HG03097 (cell line): ENCODE data around the gene SH3GL3.

Source experiments
- ATAC-seq: cut with Tn5 transposase; IDR thresholded peaks from one replicate; pipeline ENCODE4 v1.9.1; 2021; ENCODE audit not compliant: unreplicated experiment, low FRiP score

The SH3GL3 gene

DNA sequence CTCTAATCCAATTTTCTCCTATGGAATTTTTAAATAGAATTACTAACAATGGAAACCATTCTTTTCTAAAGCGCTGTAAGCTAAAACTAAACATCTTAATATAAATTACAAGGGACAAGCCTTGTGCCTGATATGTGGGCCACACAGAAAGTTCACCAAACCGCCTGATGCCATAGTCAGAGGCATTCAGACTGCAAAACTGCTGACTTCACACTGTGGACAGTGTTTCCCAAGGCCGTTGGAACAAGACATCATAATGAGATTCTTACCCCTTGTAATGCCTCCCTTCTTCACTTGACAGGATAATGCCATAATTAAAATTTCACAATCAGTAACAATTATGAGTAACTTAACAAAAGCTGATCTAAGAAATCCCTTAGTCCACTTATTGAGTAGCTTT lies 14.9 kb downstream of the SH3GL3 start:
- no peak for ATAC-seq

DNA sequence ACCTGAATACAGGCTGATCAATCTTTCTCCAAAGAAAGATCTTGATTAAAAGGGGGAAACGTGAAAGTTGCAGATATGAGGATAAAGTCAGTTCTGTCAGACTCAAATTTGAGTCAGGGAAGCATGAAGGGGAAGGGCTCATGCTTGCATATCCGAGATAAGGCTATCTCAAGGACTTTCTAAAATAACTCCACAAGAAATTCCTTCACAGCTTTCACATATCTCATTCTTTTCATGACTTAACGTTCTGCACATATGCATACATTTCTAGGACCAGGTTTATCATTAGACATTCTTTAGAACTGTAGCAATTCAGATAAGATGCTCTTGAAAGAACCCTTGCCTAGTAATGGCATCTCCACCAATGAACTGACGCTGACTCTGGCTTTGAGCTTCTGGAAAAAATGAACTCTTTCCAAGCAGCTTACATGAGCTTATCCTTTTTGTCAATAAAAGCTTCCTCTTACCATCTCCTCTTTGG lies 15.9 kb downstream of the SH3GL3 start:
- ATAC-seq = no peak

DNA sequence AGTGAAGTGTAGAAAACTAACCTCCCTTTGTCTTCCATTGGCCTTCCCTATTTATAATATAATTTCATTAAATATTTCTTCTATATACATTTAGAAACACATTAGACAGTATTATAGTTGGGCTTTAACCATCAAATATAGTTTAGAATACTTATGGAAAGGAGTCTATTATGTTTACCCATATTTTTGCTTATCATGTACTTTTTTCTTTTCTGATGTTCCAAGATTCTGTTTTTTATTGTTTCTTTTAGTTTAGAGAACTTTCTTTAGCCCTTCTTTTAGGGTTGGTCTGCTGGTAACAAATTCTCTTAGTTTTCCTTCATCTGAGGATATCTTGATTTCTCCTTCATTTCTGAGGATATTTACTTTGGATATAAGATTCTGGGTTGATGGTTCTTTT lies 23.7 kb downstream of the SH3GL3 start:
- ATAC-seq = no peak

DNA sequence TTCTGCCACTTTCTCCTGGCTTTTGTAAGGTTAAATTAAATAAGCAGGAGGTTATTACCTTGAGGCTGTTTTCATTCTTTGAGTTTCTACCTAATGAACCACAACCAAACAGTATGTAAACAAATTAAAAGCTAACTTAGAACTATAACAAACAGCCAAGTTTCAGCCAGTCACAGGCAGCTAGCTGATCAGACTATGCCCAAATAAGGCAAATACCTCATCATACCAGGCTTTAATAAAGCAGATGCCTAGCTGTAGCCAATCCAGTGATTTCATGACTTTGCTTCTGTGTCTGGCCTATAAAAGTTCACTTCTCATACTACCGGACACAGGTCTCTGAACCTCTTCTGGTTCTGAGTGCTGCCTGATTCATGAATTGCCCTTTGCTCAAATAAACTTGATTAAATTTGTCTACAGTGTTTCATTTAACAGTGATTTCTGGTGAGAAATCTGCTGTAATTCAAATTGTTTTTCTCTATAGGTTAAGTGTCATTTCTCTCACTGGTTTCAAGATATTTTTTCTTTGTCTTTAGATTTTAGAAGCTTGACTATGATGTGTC lies 24.2 kb downstream of the SH3GL3 start:
- no peak for ATAC-seq

DNA sequence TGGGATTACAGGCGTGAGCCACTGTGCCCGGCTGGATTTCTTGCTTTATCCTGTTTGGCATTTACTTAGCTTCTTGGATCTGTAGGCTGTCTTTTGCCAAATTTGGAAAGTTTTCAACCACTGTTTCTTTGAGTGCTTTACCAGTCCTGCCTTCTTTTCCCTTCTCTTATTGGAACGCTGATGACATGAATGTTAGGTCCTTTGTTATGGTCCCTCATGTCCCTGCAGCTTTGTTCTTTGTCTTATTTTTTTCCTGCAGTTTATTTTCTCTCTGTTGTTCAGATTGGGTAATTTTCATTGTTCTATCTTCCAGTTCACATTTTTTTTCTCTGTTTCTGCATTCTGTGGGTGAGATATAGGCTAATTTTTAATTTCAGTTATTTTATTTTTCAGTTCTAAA lies 25.0 kb downstream of the SH3GL3 start:
- ATAC-seq = no peak

DNA sequence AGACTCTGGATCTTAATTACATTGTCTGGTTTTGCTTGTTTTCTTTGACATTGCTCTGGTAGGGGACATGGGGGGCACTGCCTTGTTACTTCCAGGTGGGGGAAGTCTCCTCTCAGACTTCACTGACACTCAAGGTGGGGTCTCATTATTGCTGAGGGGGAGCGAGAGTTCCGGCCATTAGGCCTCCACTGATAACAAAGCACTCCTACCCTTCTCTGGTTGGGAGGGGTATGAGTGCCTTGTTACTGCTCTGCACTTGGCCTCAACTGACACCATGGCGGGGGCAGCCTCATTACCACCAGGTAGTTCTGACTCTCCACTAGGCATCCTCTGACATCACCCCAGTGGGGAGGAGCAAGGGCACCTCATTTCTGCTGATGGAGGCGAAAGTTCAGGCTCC lies 25.7 kb downstream of the SH3GL3 start:
- ATAC-seq = no peak

DNA sequence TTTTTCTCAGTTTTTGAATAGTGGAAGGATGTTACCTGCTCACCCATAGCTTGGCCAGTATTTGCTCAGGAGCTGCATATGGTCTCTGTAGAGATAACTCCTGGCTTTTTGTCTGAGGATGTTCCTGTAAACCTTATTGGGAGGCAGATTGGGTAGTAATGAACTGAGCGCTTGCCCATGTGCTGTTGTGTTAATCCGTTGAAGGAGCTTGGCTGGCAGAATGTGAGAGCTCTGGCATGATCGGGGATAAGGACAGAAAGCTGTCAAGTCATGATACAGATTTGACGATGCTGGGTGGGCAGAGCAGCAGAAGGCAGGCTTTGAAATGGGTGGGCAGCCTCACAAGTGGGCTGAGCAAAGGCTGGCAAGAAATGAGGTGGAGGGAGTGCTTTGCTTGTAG lies 27.4 kb downstream of the SH3GL3 start:
- no peak for ATAC-seq

DNA sequence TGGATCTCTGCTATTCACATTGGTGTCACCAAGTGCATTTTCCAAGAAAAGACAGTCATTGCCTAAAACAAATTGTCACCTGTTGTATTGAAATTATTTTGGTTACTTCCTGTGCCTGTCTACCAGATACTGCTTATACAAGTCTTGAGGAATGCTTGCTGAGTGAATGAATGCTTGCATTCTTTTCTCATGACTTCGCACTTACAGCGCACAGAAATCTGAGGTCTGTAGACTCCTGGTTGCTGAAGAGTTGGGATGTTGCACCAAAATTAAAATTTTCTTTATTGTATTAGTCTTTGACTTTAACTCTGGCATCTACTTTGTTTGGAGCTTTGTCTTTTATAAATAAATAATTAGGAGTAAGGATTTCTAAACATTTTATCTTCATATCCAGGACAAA lies 28.4 kb downstream of the SH3GL3 start:
- no peak for ATAC-seq

DNA sequence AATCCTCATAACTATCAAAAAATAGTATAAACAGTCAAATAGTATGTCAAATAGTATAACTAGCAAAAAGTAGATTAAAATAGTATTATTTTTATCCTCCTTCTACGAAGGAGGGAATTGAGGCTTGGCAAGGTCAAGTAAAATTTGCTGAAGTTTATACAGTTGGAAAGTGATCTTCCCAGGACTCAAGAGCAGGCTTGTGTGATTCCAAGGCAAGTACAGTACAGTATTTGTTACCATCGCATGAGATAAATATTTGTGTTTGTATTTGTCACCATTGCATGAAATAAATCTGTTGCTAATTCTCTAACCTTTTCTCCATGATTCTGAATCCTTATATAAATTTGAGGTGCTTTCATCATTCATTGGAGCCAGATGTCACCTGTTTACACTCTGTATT lies 28.9 kb downstream of the SH3GL3 start:
- ATAC-seq = no peak

DNA sequence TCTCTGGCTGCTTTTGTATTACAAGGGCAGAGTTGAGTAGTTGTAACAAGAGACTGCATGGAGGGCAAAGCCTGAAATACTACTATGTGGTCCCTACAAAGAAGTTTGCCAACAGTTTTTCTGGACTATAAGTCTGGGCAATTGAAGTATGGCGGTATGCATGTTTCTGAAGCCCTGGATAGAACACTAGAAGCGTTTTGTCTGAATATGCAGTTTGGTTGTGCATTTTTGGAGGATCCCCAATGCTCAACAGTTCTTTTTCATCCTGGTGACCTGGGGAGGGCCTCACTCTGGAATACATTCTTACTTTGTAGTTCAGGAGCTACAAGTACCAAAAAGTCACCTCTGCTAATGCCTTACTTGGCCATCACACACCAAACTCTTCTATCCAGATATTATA lies 29.6 kb downstream of the SH3GL3 start:
- no peak for ATAC-seq

DNA sequence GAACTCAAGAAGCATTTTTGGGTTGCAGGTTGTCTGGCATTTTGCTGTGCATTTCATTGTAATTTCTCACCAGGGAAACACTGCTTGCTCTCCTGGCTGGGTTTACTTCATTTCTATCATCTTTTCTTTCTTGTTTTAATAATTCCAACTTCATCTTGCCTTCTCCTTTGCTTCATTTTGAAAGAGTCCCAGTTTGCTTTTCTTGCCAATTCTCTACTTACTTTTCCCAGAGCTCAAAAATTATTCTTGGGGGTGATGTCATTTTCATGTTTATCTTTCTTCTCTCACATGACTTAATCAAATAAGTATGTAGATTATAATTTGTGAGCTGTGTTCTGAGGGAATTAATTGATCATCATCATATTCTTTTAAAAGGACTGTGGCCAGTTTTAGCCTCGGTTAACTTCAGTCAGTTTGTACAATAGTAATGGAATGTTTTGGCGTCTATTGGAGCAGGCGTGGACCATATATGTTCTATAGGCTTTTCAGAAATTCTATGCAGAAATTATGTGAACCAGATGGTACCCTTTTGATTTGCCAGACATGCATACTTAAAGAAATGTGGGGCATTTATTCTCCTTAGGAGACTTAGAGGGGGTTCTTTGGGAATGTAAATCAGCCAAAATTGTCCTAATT lies 30.1 kb downstream of the SH3GL3 start:
- no peak for ATAC-seq

DNA sequence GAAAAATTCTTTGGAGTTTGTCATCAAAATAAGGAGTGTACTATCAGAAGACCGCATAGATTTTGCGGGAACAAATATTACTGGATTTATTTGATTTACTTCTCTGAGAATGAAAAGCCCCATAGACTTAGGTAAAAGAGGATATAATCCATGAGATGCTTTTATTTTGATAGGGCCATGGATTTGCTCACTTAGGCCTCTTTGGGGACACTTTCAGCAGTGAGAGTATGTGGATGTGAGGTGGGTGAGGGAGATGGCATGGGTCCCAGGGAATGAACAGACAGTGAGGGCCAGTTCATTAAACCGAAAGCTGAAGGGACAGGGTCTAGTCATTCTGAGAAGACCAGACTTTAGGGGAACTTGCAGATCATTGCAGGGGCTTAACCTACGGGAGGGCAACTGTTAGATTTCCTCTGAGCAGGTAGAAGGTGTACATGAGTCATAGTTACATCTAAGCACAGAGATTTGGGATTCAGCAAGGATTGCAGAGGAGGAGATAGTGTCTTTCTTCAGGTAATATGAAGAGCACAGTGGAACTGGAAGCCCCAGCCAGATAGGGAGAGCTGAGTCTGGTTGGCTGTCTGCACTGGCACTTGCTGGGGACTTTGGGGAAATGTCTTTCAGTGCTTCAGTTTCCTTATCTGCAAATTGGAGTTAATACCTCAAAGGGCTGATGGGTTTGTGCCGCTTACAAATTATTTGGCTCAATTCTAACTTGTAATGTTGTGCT lies 30.8 kb downstream of the SH3GL3 start:
- ATAC-seq = no peak

DNA sequence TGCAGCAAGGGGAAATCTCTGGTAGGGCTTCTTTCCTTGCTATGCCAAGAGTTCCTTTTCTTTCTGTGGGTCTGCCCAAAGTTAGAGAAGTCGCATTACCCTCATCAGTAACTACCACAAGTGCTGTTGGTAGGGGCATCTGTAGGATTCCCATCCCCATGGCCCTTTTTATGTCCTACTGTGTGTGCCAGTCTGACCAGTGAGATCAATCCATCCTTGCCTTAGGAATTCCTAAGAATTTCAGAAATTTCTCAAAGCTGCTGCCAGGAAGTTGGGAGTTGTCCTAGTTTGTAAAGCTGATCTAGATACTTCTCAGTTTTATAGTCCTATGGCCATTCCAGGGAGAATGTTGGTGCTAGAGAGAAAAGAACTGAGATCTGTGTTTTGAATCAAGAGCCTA lies 36.5 kb downstream of the SH3GL3 start:
- ATAC-seq = no peak

DNA sequence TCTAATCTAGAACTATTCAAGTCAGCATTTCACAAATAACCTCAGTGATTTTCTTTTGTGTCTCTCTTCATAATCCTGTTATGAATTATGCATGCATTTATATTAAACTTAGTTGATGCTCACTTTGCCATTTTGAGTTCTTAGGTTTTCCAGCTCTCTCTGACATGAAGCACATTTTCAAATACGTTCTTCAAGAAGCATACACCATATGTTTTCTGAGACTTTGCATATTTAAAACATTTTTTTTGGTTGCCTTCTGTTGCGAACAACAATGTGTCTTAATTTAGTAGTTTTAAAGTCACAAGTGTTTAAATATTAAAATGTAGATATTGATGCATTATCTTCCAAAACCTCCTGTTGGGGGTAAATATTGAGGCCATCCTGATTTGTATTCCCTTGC lies 37.5 kb downstream of the SH3GL3 start:
- ATAC-seq = no peak

DNA sequence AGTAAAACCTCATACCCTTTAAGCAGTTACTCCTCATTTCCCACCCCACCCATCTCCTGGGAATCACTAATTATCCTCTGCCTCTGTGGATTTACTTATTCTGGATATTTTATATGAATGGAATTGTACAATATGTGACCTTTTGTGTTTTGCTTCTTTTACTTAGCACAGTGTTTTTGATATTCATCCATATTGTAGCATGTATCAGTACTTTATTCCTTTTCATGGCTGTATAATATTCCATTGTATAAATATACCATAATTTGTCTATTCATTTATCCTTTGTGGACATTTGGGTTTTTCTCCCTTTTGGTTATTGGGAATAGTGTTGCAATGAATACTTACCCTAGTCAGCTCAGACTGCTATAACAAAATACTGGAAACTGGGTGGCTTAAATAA lies 39.2 kb downstream of the SH3GL3 start:
- ATAC-seq = no peak

DNA sequence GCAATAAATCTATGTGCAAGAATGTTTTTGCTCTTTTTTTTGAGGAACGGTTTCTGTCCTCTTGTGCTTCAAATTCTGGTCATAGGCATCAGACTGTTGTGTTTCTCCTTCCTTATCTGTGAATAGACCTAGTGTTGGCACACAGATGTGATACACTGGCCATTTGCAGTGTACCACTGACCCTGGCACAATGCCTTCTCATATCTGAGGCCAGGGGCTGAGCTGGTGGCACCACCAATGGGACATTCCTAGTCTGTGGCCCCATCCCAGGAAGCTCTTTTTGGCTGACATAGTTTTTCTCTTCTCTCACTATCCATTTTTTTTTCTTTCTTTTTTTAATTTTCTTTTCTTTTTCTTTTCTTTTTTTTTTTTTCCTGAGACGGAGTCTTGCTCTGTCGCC lies 40.4 kb downstream of the SH3GL3 start:
- ATAC-seq = no peak

DNA sequence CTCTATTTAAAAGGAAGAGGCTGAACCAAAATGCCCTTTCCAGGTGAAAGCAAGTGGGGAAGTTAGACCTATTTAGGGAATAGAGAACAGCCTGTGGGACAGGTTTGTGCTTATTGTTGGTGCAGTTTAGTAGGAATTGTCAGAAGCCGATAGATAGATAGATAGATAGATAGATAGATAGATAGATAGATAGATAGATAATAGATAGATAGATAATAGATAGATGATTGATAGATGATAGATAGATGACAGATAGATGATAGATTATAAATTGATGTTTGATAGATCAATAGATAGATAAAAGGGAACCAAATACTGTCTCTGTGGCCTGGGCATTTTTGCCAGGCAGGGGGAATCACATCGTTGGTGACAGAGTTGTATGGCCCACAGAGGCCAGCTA lies 42.5 kb downstream of the SH3GL3 start:
- ATAC-seq = no peak

DNA sequence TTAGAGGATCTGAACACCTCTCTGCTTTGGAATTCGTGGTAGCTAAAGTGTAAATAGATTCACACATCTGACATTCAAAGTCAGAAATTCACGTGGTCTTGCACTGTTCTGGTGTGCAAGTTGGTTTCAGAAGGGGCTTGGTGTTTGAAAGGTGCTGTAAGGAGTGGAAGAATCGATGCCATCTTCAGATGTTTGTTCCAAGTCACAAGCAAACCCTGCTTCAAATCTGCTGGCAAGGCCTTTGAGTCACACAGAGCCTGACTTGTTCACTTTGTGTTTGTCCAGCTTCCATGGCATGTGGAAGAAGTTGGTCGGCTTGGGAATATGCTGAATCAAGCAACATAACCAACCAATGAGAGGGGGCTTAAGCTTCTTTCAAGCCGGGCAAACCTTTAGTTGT lies 44.3 kb downstream of the SH3GL3 start:
- ATAC-seq = no peak

DNA sequence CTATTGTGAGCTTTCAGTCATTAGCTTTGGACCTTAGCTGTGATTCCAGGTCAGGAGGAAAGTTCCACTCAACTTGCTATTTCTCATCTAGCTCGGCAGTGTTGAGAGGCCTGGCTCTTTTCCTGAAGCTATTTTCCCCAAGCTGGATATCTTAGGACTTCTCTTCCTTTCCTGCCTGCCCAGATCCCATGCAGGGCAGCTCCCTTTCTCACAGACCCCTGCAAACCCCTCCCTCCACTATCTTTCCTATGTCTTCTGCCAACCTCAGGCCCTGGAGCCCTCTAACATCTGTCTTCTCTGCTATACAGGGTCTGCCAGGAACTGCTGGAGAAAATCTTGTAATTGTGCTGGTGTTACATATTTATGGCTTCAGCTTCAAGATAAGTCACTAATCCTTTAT lies 49.6 kb downstream of the SH3GL3 start:
- no peak for ATAC-seq

DNA sequence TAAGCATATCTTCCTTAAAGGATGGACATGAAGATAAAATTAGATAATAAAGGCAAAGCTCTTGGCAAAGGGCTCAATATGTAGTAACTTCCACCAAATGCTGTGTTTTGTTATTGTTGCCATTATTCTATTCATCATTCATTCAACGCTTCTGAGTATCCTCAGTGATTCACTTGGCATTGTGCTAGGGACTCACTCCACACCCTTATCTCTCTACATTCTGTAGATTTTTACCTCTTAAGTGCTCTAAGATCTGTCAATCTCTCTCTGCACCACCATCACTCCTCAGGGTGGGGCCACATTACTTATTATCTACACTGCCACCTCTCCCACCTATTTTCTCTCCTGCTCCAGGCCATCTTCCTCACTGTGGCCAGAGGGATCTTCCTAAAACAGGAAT lies 51.2 kb downstream of the SH3GL3 start:
- no peak for ATAC-seq

DNA sequence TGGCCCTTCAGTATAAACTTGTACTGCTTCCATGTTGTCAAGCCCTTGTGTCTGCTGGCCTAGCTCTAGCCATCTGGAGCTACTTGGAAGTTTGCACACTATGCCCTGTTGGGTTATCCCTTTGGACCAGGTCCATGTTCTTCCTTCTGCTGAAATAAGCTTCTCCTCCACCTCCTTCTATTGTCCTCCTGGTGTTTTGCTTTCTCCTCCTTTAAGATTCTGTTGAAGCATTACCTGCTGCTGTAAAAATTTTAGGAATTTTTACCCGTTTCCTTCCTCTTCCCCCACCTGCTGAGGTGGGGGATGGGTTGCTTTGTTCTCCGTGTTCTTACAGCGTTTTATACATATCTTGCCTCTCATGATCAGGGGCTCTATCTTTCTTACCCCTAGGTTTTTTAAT lies 51.7 kb downstream of the SH3GL3 start:
- ATAC-seq = no peak

DNA sequence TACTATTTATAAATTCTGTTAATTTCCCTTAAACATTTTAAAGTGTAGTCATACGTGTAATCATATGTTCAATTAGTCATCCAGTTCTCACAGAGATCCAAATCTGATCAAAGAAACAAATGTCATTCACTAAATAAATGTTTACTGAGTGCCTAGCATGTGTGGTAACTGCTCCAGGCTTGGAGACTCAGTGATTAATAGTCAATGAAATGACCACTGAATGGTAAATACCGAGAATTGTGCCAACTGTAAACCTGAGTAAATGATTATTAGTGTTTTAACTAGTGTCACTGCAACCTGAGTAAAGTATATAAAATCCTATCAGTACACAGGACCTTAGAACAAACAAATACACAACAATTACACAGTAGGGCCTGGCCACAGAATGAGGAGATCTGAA lies 52.3 kb downstream of the SH3GL3 start:
- no peak for ATAC-seq
